Panc1 (cell line): ENCODE data around the gene DNASE2B. TPM values are rescaled to one million over a fixed set of nuclear protein-coding genes. Genes with fewer than 3 reads are reported as not detected.
A peak's percentile ranks its signal among the peaks of the same experiment; 100 is the strongest.
"Not testable (repeated sequence)": the region's sequence is repeated elsewhere in the genome, so short reads cannot be mapped to it uniquely, and the experiment has no call there.

Source experiments
- ATAC-seq: fragments of 200-7000 bp; cut with Tn5 transposase; 2 replicates; pipeline ENCODE4 v1.9.1; 2020; ENCODE audit warnings: mild to moderate bottlenecking, moderate library complexity
- BruUV-seq: library from RNA; stranded (reverse); fragments of 400-500 nt; replicated peaks from 2 replicates; lab custom pipeline; 2021; lab: Mats Ljungman, UMichigan
- CTCF ChIA-PET: fragments of 300-600 bp; sonication (Branson Sonifier 250); formaldehyde crosslinking; loops from one replicate; lab custom pipeline; 2022; ENCODE audit warnings: antibody characterized with exemption; lab: Charles Lee
- POLR2A ChIA-PET: fragments of 300-600 bp; sonication (Branson Sonifier 250); formaldehyde crosslinking; loops from one replicate; lab custom pipeline; 2022; ENCODE audit warnings: antibody characterized with exemption; lab: Charles Lee
- DNase-seq: peaks from one replicate; pipeline ENCODE4 v3.0.0-alpha.2; 2010; ENCODE audit warnings: low read depth, low spot score
- H3K27ac ChIP-seq: 2 replicates; pipeline ENCODE4 v1.5.1; 2011; ENCODE audit warnings: mild to moderate bottlenecking, low read length, inconsistent platforms
- H3K27me3 ChIP-seq: fragments of 200-500 bp; sonication (Bioruptor generic); 2 replicates; pipeline ENCODE4 v1.6.0; 2014; ENCODE audit warnings: low read length, inconsistent platforms; ENCODE audit not compliant: control insufficient read depth, insufficient read depth
- H3K36me3 ChIP-seq: fragments of 200-500 bp; sonication (Bioruptor generic); 2 replicates; pipeline ENCODE4 v1.5.1; 2014; ENCODE audit warnings: inconsistent platforms, mild to moderate bottlenecking, low read length, moderate library complexity; ENCODE audit not compliant: control insufficient read depth, insufficient read depth
- H3K4me1 ChIP-seq: 2 replicates; pipeline ENCODE4 v1.5.1; 2011; ENCODE audit warnings: inconsistent platforms, mild to moderate bottlenecking, low read length, moderate library complexity; ENCODE audit not compliant: control insufficient read depth, insufficient read depth
- H3K4me3 ChIP-seq, 2 experiments: 2 replicates each; pipeline ENCODE4 v1.5.1; 2011 to 2012; ENCODE audit warnings: low read depth in 2 of 2, low read length in 2 of 2, mild to moderate bottlenecking in 2 of 2, inconsistent platforms in 1 of 2, moderate library complexity in 1 of 2
- H3K9me3 ChIP-seq: fragments of 200-500 bp; sonication (Bioruptor generic); 2 replicates; pipeline ENCODE4 v1.5.1; 2014; ENCODE audit warnings: low read depth, mild to moderate bottlenecking, inconsistent platforms, low read length, moderate library complexity; ENCODE audit not compliant: control insufficient read depth, insufficient read depth
- CTCF ChIP-seq: fragments of 450-650 bp; IDR thresholded peaks from 2 replicates; pipeline ENCODE4 v1.5.1; 2017; ENCODE audit warnings: mild to moderate bottlenecking
- POLR2AphosphoS5 ChIP-seq: IDR thresholded peaks from 2 replicates; pipeline ENCODE4 v1.6.1; 2012; ENCODE audit warnings: mild to moderate bottlenecking, low read depth, low read length, moderate library complexity
- REST ChIP-seq, 2 experiments: IDR thresholded peaks; 2 replicates each; pipeline ENCODE4 v1.6.1; 2011 to 2012; ENCODE audit warnings: low read depth in 2 of 2, control low read depth in 1 of 2, low read length in 1 of 2, mild to moderate bottlenecking in 1 of 2, moderate library complexity in 1 of 2; ENCODE audit not compliant: insufficient read depth in 1 of 2
- SIN3A ChIP-seq: IDR thresholded peaks from 2 replicates; pipeline ENCODE4 v1.6.1; 2012; ENCODE audit warnings: low read depth, mild to moderate bottlenecking, low read length, moderate library complexity, borderline replicate concordance; ENCODE audit not compliant: insufficient read depth
- in situ Hi-C: cut with HindIII; loops from 2 replicates; pipeline ENCODE4 v1.10.0; 2016; ENCODE audit warnings: low sequenced_read_pairs, low pct_unique_long_range_greater_than_20kb
- intact Hi-C: fragments of 100-400 bp; cut with micrococcal nuclease; formaldehyde crosslinking; loops from one replicate; pipeline ENCODE4 v1.10.0; 2022; ENCODE audit not compliant: unreplicated experiment
- total RNA-seq: library from RNA; stranded (reverse); gene quantifications from one replicate; pipeline ENCODE4 v1.2.1, GENCODE V29; 2021; ENCODE audit not compliant: unreplicated experiment

DNASE2B gene
- total RNA-seq, 1 experiment from 2014 or later = not detected

GRCh38 chr1:84442256-84442655, 44.0 kb downstream of the DNASE2B start:
- Histone ChIP-seq H3K27me3 (no peaks in the 10 kb centered on the region), H3K9me3 (no peaks in the 10 kb centered on the region), H3K27ac (no peak overlapping the region), H3K4me3 (no peak overlapping the region), H3K36me3 (no peaks in the 10 kb centered on the region), H3K4me1 (no peaks in the 10 kb centered on the region)
- intact Hi-C loops (loop anchor here (1.0 kb wide), 2 partner anchors 99 to 162 kb away; no protein-coding TSS in a partner anchor), in situ Hi-C loops (no loop called here)
- CTCF ChIA-PET = interaction anchor here (0.6 to 2.6 kb wide), 2 partner anchors 162 to 397 kb away, joined by 3 to 16 read pairs; no protein-coding TSS in a partner anchor
- BruUV-seq = no TSS peak
- peak; percentile 93 for ATAC-seq
- TF ChIP-seq REST (IDR thresholded peaks at IDR 0.05; ENCODE audit: insufficient read depth in 1 of 2, low read depth in 2 of 2, low read length in 1 of 2) (no peak), CTCF (peak; percentile 59; the same call in 1 of the 2 replicates), SIN3A (no peak), POLR2AphosphoS5 (no peak)
- peak; percentile 72 for DNase-seq
- POLR2A ChIA-PET = interaction anchor here (0.7 kb wide), 1 partner anchor 1103 kb away, joined by 3 read pairs; no protein-coding TSS in a partner anchor

- intact Hi-C loops = loop anchor here (1.0 kb wide), 2 partner anchors 98 to 161 kb away; no protein-coding TSS in a partner anchor
- H3K36me3 ChIP-seq, BruUV-seq, ATAC-seq, in situ Hi-C loops, H3K27ac ChIP-seq, H3K9me3 ChIP-seq, H3K4me1 ChIP-seq, DNase-seq, H3K27me3 ChIP-seq, POLR2A ChIA-PET, H3K4me3 ChIP-seq: not testable (repeated sequence)
- CTCF ChIA-PET = interaction anchor here (0.6 to 2.6 kb wide), 2 partner anchors 10 to 161 kb away, joined by 3 to 16 read pairs; no protein-coding TSS in a partner anchor
Measured at GRCh38 chr1:84442747-84443646, 44.7 kb downstream of the DNASE2B start.

GRCh38 chr1:84448704-84449103, 50.4 kb downstream of the DNASE2B start:
- H3K4me3 ChIP-seq, ATAC-seq, H3K4me1 ChIP-seq, CTCF ChIA-PET, H3K27me3 ChIP-seq, H3K36me3 ChIP-seq, H3K27ac ChIP-seq, intact Hi-C loops, in situ Hi-C loops, BruUV-seq, H3K9me3 ChIP-seq, DNase-seq: not testable (repeated sequence)
- POLR2A ChIA-PET = interaction anchor here (0.7 kb wide), 1 partner anchor 149 kb away, joined by 8 read pairs; no protein-coding TSS in a partner anchor
